Right renal cortex interstitium (tissue), 3 donors: ENCODE results near the gene B3GAT1. TPM values are rescaled to one million over a fixed set of nuclear protein-coding genes. Genes with fewer than 3 reads are reported as not detected.
"Not testable (repeated sequence)": the region's sequence is repeated elsewhere in the genome, so short reads cannot be mapped to it uniquely, and the experiment has no call there.

Experiments used
- DNase-seq, 3 donors: peaks; one replicate each; pipeline ENCODE4 v3.0.0-alpha.2; 2013; ENCODE audit warnings: low read depth in 3 of 3, low spot score in 2 of 3
- polyA plus RNA-seq, 3 donors: library from polyadenylated mRNA; unstranded; fragments of 120-200 nt; gene quantifications; one replicate each; pipeline ENCODE4 v1.2.1, GENCODE V29; 2013; ENCODE audit not compliant: insufficient read length in 3 of 3

Gene B3GAT1, protein sequence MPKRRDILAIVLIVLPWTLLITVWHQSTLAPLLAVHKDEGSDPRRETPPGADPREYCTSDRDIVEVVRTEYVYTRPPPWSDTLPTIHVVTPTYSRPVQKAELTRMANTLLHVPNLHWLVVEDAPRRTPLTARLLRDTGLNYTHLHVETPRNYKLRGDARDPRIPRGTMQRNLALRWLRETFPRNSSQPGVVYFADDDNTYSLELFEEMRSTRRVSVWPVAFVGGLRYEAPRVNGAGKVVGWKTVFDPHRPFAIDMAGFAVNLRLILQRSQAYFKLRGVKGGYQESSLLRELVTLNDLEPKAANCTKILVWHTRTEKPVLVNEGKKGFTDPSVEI
- 1 to 10 TPM; 2.9 to 3.3 (median 3.3) TPM for polyA plus RNA-seq

DNA sequence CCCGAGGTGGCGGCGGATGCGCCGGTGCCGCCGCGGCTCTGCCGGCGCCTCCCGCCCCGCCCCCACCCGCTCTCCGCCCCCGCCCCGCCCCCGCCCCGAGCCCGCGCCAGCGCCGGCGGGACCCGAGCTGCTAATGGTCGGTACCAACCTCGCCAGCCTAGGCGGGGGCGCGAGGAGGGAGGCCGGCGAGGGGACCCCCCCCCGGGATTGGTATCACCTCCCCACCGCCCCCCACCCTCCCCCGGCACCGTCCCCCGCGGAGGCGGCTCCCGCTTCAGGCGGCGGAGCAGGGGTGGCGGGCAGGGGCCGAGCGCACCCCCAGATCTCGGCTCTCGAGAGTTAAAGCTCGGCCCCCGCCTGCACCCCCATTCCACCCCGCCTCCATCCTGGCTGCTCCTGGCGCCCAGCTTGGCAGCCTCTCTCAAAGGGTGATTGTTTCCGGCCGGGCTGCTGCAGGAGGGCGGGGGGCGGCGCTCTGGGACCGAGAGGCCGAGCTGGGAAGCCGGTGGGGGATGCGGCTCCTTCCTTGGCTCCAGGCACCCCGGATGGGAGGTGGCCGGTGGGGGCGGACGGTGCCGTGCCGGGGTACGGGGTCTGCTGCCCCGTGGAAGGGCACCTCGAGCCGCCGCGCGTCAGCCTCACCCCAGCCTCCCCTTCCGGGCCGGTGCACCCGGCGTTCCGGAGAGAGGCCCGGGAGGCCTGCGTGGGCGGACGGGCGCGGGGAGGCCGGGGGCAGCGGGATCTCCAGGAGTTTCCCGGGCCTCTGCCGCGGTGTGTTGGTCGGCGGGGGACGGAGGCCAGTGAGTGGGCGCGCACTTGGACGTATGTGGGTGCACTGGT, at the start of gene B3GAT1:
TSS of gene B3GAT1 (minus strand) at position 40 of the 840 bp plus-strand sequence. CDS start 24,583 bp downstream, outside the sequence.
- peak in 2 of 3 donors; percentile 31 to 41 for DNase-seq

DNA sequence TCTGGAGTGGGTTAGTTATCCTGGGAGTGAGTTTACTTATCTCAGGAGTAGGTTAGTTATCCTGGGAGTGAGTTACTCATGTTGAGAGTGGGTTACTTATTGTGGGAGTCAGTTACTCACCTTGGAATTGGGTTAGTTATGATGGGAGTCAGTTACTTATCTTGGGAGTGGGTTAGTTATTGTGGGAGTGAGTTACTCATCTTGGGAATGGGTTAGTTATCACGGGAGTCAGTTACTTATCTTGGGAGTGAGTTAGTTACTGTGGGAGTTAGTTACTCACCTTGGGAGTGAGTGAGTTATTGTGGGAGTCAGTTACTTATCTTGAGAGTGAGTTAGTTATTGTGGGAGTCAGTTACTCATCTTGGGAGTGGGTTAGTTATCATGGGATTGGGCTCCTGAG, 49.6 kb upstream of the B3GAT1 start:
- DNase-seq: no peak

DNA sequence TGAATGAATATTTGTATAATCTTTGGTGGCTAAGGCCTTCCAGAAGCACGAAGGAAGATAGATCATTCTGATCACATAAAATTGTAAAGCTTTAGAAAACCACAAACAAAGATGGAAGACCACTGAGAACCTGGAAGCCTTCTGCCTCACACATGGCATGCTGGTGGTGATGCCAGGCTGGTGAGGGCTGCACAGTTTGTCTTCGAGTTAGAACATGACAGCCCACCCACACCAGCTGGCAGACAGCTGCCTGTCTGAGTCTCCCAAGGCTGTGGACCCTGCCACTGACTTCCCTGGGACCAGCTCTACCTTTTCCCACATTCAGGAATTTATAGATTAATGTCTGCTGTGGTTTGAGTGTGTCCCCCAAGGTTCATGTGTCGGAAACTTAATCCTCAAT, 48.8 kb upstream of the B3GAT1 start:
- DNase-seq: no peak

DNA sequence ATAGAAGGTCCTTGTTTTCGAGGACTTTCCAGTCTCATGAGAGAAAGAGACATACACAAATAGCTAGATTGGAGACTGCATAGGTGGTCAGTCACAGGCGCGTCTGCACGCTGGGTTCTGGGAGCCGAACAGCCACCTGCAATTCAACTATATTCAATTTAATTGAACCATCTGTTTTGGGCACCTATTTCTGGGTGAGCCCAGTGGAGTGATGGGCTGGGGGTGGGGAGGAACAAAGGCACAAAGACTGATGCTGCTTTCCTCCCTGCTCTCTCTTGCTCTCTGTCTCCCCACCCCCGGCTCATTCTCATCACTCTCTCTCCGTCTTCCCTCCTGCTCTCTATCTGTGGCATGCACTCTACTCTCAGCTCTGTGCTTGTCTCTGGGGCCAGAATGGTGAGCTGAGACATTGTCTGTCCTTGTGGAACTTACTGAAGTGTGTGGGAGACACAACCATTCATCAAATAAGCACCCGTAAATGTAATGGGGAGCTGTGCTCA, 48.1 kb upstream of the B3GAT1 start:
- DNase-seq: no peak

DNA sequence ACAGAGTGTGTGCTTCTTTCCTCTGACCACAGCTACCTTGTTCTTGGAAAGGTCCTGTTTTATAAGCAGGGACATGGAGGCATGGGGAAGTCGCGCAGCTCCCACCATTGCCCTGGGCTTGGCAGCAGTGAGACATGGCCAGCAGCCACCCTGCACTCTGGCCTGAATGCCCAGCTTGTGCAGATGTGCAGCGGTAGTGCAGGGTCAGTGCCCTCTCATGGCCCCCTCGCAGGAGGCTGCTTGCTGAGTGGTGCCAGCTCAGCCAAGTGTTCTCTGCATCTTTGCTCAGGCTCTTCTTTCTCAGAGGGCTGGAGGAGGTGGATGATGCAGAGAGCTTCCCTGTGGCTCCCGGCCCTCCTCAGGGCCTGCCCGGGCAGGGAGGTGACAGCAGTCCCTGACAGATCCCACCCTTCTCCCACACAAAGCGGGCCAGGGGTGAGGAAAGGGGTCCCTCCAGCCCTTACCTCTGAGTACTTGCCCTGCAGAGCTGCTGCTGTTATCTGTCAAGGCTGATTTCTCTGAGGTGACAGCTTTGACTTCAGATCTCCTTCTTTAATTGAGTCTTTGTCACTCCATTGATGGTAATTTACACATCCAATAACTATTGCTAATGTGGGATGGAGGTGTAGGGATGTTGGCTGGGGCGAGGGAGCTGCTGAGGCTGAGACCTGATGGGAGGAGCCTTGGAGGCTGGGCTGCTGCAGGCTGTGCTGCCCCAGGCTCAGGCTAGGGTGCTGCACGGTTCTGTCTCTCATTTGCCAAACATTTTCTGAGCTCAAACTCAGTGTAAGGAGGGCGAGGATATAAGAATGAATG, 47.4 kb upstream of the B3GAT1 start:
- DNase-seq: no peak

DNA sequence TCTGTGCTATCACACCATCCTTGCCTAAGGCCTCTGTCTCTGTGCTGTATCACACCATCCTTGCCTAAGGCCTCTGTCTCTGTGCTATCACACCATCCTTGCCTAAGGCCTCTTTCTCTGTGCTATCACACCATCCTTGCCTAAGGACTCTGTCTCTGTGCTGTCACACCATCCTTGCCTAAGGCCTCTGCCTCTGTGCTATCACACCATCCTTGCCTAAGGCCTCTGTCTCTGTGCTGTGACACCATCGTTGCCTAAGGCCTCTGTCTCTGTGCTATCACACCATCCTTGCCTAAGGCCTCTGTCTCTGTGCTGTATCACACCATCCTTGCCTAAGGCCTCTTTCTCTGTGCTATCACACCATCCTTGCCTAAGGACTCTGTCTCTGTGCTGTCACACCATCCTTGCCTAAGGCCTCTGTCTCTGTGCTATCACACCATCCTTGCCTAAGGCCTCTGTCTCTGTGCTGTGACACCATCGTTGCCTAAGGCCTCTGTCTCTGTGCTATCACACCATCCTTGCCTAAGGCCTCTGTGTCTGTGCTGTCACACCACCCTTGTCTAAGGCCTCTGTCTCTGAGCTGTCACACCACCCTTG, 45.5 kb upstream of the B3GAT1 start:
- not testable (repeated sequence) for DNase-seq

DNA sequence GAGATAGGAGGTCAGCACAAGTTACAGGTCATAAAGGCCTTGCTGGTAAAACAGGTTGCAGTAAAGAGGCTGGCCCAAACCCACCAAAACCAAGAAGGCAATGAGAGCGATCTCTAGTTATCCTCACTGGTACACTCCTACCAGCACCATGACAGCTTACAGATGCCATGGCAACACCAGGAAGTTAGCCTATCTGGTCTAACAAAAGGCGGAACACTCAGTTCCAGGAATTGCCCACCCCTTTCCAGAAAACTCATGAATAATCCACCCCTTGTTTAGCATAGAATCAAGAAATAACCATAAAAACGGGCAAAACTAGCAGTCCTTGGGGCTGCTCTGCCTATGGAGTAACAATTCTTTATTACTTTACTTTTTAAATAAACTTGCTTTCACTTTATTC, 43.5 kb upstream of the B3GAT1 start:
- no peak for DNase-seq

DNA sequence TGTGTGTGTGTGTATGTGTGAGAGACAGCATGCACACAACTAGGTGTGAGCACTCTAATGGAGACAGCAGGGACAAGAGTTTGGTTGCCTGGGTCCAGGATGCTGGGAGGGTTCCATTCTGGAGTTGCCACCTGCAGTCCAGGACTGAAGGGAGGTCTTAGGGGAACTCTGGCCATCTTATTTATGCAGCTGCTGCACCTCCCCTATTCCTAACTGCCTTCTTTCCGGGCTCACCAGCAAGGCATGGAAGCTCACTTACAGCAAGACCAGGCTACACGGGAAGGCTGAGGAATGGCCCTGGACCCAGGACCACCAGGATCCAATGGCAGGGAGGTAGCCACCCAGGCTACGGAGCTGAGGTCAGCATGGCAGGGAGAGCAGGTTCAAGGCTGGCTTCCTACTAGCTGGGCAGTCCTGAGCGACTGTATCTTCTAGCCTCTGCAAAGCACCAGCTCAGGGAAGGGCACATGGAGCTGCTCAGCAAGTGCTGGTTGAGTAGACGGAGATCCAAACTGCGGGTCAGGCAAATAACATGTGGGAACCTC, 42.2 kb upstream of the B3GAT1 start:
- DNase-seq: no peak

DNA sequence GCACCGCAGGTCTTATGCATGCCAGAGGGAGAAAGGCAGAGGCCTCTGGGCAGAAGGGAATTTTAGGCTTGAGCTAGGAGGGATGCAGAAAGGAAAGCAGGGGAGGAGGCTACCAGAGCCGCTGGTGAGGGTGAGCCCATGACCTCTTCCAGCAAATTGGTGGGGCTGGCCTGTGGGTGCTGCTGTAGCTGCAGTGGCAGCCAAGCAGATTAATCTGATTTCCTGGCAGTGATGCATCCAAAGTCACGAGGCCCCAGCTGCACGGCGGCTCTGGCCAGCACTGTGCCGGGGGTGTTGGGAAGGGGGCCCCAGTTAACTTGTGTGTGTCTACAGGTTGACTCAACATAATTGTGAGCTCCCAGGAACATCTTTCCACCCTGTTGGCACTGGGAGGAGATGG, 41.4 kb upstream of the B3GAT1 start:
- no peak for DNase-seq

DNA sequence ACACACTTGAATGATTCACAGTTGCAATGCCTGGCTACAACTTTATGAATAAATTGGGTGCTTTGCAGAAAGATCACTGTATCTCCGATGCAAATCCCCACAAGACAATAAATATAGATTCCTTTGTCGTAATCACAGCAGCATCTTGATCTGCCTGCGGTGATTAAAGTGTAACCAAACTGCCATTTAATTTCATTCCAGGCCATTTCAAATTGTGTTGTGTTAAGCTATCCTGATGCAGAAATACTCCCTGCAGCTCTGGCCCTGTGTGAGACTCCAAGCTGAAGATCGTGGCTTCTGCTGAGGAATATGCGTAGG, 40.8 kb upstream of the B3GAT1 start:
- DNase-seq: no peak

DNA sequence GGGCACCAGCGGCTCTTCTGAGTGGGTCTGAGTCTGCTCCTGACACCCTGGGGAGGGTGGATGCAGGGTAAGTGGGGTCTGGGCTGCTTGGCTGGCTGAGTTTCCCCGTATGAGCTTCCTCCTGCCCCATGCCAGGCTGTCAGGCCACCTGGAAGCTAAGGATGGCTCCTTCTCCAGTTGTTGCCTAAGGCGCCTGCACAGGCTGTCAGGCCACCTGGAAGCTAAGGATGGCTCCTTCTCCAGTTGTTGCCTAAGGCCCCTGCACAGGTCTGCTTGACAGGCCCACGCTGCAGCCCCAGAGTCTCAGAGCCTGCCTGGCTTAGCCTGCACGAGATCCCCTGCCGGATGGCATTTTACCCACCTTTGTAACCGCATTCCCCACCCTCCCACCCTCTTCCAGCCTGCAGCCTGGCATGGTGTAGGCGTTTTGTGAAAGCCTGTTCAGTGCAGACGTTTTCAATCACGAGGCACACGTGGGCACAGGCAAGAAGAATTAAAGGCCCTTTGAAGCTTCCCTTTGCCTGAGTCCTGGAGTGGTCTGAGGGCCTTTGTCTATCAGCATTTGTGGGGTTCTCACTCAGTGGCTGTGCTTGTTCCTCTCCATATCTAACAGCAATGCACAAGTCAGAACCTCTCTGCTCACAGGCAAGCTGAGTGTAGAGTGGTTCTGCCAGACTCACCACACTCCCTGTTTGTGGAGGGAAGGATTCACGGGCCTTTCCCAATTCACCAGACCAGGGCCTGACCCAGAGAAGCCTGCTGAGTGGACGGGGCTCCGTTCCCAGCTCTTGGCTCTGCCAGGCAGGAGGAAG, 40.2 kb upstream of the B3GAT1 start:
- DNase-seq: no peak

DNA sequence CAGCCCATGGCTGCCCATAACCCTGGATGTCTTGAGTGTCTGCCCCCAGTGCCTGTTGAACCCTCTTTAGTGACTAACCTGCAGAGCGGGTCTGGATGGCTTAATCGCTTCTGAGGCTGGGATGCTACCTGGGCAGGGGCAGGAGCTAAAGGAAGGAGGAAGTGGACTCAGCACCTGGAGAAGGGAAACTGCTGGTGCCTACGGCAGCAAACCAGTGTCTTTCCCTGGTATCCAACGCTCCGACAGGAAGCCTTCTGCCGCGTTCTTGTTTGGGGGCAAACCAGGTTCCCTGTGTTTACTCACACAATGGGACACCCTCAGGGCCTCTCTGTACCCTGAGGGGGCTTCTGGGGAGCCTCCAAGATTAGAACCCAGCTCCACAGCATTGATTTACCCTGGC, 38.1 kb upstream of the B3GAT1 start:
- no peak for DNase-seq

DNA sequence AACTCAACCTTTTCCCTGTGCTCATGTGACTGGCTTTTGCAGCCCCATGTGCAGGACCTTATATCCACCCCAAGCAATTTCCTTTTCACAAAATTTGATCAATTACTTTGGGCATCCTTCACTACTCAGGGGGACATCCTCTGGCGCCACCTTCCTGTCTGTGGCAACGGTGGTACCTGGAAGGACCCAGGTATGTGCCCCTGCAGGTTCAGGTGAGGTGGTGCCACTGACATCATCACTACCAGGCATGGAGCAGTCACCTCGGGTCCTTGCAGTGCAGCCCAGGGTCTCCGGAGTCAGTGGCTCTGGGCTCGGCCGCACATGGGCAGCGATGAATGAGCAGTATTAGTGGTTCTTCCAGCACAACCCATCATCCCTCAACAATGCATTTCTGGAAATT, 37.7 kb upstream of the B3GAT1 start:
- no peak for DNase-seq

DNA sequence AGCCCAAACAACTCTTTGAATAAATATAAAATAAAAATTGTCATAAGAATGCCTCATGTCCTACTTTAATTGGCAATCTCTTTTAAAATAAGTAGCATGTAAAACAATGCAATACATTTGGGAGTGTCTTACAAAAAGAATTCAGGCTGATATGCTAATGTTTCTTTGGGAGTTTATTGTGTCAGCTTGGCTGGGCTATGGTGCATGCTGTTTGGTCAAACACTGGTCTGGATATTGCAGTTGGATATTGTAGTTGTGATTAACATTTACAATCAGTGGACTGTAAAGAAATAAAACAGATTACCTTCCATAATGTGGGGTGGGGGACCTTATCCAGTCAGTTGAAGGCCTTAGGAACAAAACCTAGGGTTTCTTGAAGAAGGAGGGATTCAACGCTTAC, 37.0 kb upstream of the B3GAT1 start:
- no peak for DNase-seq

DNA sequence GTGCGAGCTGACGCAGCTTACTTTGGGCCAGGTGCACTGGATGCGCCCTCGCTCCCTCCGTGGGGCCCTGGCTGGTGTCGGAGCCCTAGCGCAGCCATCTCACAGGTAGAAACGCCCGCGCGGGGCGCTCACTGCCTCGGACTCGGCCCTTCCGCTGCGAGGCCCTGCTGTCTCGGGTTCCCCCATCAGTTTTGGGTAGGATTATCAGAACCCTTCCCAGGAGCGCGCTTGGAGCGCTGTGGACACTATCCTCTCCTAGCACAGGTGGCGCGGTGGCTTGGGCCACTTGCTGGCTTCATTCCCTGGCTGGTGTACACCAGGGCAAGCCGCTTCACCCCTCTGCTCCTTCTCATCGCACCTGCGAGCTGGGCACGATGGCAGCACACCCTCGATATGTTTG, 35.7 kb upstream of the B3GAT1 start:
- DNase-seq: no peak

DNA sequence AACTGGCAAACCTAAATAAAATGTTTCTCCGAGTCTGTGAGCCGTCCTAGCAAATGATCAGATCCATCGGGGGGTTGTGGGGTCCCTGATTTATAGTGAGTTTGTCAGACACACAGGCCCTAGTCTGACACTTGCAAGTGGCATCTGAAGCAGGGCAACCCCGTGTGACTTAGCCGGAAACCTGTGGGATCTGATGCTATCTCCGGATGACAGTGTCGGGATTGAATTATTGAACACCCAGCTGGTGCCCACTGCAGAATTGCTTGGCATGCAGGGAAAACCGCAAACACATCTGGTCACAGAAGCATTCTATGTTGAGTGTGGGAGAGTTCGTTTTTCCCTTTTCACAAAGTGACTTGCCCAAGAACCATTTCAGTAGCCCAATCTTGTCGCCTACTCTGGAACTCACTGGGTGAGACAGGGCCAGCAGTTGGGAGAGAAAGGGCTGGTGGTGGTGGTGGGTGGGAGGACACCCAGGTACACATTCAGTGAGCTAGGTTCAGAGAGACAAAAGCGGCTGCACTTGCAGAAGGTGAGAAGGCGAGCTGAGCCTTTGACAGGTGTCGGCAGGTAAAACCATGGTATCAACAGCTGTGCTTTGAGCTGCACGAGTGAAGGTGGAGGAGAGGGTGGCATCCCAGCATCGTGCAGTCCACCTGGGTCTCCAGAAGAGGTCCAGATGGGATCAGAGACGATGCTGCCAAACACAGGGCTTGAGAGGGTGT, 33.7 kb upstream of the B3GAT1 start:
- DNase-seq: no peak

DNA sequence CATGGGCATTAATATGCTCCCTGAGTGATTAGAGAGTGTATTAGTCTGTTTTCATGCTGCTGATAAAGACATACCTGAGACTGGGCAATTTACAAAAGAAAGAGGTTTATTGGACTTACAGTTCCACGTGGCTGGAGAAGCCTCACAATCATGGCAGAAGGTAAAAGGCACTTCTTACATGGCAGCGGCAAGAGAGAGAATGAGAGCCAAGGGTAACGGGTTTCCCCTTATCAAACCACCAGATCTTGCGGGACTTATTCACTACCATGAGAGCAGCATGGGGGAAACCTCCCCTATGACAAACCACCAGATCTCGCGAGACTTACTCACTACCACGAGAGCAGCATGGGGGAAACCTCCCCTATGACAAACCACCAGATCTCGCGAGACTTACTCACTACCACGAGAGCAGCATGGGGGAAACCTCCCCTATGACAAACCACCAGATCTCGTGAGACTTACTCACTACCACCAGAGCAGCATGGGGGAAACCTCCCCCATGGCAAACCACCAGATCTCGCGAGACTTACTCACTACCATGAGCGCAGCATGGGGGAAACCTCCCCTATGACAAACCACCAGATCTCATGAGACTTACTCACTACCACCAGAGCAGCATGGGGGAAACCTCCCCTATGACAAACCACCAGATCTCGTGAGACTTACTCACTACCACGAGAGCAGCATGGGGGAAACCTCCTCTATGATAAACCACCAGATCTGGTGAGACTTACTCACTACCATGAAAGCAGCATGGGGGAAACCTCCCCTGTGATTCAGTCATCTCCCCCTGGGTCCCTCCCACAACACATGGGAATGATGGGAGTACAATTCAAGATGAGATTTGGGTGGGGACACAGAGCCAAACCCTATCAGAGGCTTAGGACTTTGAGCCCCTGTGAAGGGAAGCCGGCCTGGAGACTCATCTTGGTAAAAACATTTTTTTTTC, 32.4 kb upstream of the B3GAT1 start:
- DNase-seq: not testable (repeated sequence)

DNA sequence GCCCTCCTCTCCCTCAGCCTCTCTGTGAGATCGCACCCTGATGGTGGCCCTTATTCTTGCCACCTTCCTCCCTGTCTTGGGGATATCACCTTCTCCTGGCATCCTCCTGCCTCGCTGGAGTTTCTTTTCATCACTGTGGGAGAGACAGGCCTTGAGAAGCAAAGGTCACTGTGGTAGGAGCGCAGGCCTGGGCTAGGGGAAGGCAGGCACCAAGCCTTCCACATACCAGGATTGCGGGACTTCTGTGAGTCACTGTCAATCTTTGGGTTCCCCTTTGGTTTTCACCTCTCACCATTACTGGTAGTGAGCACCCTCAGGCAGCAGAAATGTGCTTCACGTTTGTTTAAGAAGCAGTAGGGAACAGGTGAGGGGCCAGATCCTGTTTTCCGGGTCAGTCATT, 31.2 kb upstream of the B3GAT1 start:
- DNase-seq: no peak
